HG03108 (cell line): ENCODE data around the gene KHK.

Experiments used
- ATAC-seq: cut with Tn5 transposase; IDR thresholded peaks from one replicate; pipeline ENCODE4 v1.9.1; 2021; ENCODE audit warnings: moderate library complexity; ENCODE audit not compliant: unreplicated experiment

KHK gene

DNA sequence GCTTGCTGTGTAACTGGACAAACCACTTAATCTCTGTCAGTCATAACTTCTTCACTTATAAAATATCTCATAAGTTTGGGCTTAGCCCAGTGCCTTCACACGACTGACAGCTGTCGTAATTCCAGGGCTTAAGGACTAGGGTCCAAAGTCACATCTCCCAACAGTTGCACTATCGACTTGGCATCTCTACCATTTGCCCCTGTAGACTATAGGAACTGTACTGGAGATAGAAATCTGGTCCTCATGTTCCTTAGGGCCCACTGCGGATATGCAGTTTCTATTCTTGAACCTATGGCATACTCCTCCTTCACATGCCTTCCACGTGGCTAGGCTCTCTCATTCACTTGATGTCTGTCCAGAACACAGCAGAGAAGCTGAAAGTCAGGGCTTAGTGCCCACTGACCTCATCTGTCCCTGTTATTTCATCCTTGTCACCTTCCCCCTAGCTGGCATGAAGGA, 39.7 kb downstream of the KHK start:
- ATAC-seq = no peak

DNA sequence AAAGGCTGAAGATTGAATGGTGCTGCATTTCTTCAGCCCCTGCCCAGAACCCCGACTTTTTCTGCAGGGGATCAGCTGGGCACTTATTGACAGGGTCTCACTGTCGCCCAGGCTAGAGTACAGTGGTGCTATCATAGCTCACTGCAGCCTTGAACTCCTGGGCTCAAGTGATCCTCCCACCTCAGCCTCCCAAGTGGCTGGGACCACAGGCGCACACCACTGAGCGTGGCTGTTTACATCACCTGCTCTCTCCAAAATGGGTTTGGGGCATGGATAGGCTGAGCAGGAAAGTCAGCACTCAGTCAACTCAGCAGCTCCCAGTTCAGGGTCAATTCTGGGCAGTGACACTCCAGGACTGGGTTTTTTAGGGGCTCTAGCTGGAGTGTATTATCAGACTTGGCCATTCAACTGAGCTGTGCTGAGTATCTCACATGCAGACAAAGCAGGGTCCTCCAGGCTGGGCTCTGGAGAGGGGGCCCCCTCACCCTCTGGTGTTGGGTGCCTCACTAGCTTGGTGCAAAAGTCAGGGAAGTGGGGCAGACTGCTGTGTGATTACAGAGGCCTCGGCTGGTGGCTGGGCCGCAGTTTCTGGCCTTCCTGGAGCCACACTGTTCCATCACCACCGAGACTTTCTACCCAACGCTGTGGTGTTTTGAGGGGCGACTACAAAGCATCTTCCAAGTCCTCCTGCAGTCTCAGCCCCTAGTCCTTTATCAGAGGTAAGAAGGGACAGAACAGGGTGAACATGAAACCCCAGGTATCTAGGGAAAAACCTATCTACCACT, 41.5 kb downstream of the KHK start:
- ATAC-seq = no peak

DNA sequence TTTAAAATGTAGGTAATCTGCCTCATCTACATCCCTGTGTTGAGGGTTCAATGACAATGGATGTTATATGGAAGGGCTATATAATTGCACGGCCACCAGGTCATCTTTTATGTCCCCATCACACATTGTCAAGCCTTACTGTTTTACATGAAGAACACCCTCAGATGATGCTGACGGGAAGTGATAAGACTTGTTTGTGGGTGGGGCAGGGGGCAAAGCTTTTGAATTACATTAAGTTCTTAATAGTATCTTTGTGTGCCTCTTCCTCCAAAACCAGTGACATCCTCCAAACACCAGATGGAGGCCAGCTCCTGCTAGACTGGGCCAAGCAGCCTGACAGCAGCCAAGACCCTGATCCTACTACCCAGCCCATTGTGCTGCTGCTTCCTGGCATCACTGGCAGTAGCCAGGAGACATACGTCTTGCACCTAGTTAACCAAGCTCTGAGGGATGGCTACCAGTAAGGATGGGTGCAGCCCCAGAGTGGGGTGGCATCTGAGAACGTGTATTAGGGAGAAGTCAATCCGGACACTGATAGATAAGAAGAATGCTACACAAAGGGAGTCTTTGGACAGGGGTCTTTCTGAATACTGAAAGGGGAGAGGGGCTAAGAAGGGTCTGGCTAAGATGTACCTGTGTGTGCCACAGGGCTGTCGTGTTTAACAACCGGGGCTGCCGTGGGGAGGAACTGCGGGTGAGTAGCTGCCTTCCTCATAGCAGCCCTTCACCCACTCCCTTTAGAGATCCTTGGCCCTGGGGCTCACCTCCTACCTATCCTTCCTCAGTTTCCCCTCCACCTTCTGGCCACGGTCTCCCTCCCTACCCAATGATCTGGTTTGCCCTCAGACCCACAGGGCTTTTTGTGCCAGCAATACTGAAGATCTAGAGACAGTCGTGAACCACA, 42.3 kb downstream of the KHK start:
- ATAC-seq = no peak

DNA sequence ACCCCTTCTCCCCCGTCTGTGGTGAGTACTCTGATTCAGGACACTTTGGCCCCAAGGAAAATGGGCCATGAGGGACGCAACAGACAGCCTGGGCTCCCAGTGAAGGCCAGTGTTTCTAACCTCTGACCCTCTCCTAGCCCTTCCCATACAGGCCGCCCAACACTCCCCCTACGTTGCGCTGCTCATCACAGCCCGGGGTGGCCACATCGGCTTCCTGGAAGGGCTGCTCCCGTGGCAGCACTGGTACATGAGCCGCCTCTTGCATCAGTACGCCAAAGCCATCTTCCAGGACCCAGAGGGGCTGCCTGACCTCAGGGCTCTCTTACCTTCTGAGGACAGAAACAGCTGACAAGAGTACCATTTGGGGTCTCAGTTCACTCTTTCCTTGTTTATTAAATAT, 43.8 kb downstream of the KHK start:
- ATAC-seq = no peak

DNA sequence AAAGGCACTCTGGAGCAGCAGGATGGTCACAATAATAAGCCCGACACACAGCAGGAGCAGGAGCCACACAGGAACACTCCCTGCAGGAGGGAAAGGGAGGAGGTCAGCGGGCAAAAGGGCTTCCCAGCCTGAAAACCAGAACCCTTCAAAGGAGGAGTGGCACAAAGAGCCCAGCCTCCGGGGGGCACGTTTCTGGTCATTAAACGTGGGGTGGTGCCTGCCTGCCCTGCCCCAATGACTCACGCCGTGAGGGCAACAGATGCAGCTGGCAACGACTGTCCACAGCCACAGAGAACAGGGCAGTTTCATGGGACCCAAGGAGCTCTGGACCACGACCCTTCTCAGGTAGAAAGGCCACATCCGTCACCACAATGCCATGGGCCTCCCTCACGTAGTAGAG, 44.9 kb downstream of the KHK start:
- no peak for ATAC-seq

DNA sequence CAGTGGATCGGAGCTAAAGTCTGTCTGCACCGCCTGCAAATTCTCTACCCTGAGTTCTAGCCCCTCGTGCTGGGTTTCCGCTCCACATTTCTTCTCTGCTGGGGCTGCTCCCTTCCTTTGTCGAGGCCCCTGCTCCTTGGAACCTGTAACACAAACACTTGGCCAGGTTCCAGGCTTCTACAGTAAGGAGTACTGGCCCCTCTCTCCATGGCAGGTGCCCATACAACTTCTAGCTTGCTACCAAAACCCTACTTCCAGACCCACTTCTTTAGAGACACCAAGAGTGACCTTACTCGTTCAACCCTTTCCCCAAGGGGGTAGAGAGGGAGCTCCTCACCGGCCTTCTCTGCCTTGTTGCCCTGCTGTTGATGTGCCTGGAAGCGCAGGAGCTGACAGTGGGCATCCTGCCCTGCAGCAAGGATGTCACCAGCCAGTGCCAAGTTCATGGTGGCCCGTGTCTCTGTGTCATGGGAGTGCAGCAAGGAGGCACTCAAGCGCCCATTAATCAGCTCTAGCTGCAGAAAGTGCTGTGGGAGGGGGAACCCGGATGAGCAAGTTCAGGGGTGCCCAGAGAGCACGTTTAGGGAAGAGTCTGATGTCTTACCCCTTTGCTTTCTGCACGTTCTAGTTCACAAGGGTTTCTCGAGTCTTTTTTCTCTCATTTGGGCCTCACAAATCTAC, 46.8 kb downstream of the KHK start:
- no peak for ATAC-seq

DNA sequence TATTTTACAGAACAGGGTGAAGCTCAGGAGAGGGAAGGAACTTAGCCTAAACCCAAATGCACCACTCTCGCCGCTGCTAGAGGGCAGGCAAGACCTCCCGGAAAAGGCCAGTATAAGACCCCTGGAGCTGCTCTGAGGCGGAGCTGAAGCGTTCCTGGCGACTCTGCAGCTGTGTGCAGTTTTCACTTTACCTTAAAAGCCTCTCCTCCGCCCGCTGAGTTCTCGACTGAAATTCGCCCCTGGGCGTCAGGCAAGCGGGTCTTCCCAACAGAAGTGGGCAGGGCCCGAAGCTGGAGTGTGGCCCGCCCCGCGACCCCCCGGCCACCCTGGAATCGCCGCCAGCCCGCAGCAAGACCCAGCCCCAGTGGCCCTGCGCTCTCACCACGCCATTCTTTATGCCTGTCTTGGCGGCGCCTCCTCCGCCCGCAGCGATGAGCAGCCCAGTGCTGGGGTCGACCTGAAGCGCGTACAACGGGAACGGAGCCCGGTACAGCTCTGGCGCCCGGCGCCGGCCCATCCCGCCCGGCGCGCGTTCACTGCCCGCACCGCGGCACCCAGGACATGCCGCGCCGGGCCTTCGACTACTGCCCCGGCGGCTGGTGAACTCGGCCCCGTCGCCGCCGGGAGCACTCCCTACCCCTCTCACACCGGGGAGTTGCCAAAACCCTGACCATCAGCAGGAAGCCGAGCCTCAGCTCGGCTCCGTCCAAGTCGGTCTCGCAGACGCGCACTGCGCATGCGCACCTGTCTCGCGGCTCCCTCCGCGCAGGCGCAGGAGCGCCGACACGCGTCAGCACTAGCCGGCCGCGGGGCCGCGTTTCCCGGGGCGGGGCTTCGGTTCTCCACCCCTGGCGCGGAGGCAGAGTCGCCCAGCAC, 47.6 kb downstream of the KHK start, which contains the start of gene PREB:
TSS of gene PREB (minus strand) at position 732 of the 876 bp plus-strand sequence. CDS start at position 517, 215 bp downstream.
- peak; percentile 78 for ATAC-seq

DNA sequence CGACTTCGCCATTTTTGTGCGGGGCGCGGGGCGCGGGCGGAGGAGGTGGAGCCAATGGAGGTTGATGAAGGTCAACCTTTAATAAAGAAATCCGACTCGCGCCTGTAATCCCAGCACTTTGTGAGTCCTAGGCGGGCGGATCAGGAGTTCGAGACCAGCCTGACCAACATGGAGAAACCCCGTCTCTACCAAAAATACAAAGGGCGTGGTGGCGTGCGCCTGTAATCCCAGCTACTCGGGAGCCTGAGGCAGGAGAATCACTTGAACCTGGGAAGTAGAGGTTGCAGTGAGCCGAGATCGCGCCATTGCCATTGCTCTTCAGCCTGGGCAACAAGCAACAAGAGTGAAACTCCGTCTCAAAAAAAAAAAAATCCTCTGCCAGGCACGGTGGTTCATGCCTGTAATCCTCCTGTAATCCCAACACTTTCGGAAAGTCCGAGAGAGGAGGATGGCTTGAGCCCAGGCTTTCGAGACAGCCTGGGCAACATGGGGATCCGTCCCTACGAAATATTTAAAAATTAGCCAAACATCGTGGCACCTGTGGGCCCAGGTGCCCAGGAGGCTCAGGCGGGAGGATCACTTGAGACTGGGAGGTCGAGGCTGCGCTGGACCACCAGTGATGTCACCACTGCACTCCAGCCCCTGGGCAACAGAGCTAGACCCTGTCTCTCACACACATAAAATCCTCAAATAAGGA, 48.4 kb downstream of the KHK start:
- no peak for ATAC-seq

DNA sequence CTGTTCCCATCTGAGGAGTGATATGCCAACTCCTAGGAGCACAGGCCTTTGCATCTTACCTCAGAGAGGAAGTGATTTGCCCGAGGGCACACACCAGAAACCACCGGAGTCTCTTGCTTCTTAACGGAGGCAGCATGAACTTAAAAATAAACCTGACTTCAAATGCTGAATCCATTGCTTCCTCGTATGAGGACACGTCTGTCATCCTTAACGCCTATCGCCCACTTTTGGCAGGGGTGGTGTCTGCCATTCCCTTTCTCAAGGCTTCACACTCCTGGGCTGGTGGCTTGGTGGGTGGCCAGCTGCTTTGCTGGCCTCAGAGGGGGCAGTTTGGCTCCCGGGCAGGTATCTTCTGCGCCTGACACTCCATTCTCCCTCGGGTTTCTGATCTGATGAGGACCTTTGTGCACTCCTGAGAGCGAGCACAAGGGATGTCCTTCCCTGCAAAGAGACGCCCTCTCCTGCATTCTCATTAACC, 48.9 kb downstream of the KHK start:
- ATAC-seq = no peak

DNA sequence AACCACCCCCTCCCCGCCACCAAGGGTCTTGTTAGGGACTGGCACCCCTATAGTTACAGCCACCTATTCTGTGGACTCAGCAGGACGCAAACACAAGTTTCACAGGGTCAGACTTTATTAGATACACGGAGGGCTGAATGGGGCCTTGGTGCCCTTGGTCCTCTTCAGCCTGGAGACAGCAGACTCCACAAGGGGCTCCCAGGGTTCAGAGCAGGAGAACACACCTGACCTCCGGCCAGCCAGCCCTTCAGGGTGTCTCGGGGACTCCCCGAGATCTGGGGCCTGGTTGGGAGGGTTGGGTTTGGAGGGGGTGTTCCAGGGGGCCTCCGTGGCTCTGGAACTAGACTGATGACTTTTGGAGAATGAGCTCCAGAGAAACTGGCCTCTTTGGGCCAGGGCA, 50.2 kb downstream of the KHK start:
- ATAC-seq = no peak

DNA sequence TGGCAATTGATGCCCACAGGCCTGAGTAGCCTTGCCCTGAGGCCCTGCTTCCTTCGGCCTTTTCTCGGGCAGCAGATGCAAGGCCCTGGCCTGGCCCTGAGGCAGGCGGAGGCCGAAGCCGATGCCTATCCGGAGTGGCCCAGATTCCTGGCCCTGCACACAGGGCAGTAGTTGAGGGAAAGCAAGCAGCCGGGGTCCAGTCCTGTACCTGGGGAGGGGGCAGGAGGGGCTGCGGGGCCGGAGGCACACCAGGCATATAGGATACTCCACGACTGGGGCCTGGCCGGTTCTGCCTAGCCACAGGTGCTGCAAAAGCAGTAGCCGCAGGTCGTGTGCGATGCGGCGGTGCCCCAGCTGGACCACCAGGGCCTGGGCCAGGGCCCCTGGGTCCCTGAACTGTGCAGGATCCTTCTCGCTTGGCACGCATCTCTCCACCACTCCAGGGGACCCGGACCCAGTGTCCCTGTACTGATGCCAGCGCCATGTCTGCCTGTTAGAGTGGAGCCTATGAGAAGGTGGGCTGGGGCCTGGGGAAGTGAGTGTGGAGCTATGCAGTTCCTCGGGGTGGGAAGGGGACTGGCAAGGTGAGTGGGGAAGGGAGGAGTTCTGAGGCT, 50.9 kb downstream of the KHK start:
- no peak for ATAC-seq

DNA sequence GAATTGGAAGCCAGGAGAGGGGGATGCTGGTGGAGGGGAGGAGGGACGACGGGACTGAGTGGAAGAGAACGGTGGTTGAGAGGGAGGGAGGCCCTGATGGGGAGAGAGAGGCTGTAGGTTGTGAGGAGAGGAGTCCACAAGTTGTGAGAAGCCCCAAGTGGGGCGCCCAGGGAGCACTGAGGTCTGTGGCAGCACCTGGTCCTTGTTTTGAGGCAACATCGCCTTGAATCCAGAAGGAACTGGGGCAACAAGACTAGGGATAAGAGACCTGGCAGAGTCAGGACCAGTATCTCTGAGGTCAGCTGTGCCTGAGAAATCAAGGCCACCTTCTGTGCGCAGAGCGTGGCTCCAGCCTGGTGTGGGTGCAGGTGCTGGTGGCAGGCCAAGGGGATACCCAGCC, 51.5 kb downstream of the KHK start:
- ATAC-seq = no peak

DNA sequence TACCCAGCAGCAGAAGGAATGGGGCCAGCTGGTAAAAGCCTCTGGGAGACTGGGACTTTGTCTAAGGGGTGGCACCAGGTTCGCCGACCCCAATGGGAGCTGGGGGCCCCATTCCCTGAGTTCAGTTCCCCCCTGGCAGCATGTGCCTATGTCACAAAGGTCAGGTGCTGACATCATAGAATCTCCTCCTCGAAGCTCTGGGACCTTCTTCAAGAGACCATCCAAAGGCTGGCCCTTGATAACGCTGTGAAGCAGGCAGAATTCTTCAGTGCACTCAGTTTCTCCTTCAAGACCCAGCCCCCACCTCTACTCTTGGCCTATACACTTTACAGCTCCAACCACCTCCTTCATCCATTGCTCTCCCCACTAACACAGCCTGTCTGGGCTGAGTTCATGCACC, 52.7 kb downstream of the KHK start, which contains the start of gene PRR30:
TSS of gene PRR30 (minus strand) at position 101 of the 400 bp plus-strand sequence. CDS start 1,081 bp downstream, outside the sequence.
- ATAC-seq = no peak

DNA sequence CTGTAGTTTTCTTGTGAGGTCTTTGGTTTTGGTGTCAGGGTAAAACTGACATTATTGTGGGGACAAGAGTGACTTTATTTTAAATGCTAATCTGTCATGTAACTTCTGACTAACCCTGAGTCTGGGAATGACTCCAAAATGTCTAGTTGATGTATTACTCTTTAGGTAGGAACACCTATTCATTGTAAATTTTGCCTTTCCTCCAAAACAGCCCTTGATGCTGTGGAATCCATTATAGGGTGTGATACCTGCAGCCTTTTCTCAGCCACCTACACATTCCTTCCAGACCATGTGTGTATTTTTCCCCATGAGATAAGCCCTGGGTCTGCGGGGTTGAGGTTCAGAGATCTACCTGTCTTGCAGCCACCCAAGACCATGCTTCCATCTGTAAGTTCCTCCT, 56.7 kb downstream of the KHK start:
- ATAC-seq = no peak

DNA sequence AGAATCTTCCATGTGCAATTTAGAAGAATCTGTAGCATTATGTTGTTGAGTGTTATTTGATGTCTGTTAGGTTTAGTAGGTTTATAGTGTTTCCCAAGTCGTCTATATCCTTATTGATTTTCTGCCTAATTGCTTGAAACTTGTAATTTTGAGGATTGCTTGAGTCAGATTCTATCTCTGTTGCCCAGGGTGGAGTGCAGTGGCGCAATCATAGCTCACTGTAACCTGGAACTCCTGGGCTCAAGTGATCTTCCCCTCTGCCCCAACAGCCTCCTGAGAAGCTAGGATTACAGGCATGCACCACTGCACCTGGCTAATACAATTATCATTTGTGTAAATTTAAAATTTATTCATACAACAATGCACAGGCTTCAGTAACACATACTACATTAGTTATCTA, 59.1 kb downstream of the KHK start:
- ATAC-seq = no peak

DNA sequence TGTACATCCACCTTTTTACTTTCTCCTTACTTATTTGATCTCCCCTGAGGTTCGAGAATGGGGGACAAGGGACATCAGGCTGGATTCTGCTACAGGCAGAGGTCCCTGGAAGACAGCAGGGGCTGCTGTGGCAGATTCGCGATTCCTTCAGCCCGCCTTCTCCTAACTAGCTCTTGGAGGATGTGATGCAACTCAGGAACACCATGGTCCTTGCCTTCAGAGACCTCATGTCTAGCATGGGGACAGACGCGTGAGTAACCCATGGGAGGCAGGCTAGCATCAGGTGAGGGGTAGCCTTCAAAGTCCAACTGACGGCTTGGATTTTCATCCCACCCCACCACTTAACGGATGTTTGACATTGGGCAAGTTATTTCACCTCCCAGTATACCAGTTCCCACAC, 61.4 kb downstream of the KHK start:
- no peak for ATAC-seq

DNA sequence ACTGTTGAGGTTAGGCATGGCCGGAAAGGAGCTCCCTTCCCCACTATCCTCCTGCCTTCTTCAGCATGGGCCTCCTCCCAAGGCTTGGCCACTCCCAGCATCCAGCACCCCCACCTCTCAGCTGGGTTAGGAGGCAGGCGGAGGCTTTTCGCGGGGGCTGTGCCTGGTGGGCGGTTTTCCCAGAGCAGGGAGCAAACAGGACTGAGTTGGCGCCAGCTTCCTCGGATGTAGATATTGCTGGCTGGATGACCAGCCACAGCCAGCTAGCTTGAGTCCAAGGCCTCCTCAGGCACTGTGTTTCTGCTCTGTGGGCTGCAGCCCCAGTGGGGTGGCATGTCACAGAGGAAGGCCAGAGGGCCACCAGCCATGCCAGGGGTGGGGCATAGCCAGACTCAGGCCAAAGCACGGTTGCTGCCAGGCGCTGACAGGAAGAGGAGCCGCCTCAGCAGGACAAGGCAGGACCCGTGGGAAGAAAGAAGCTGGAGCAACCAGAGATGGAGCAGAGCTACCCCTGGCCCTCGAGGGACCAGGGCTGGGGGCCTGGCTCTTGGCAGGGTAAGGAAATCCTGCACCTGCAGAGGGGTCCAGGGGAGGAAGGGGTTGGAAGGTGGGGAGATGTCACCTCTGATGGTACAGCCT, 62.3 kb downstream of the KHK start, which contains the start of gene TCF23:
TSS of gene TCF23 (plus strand) at position 204 of the 639 bp plus-strand sequence. CDS start at position 334, 130 bp downstream.
- no peak for ATAC-seq
